ENCODE results near the gene GLP1R.

GLP1R gene

GRCh38 chr6:39054577-39055142, 6.1 kb downstream of the GLP1R start:
- Histone ChIP-seq H3K9me2 (replicated peaks; ENCODE audit: control insufficient read depth, low read length) (no peaks in the 10 kb centered on the region), H3K27me3 (ENCODE audit: control insufficient read depth, low read length) (0 out of 2 replicates have a peak, but pooled peaks cover 4% of the 10 kb centered on the region), H3K4me3 (ENCODE audit: low read length) (no peak overlapping the region), H3K9me3 (ENCODE audit: control insufficient read depth, insufficient read depth, low read length) (no peaks in the 10 kb centered on the region), H3K4me1 (ENCODE audit: control insufficient read depth, low read length) (no peaks in the 10 kb centered on the region), H3K79me2 (ENCODE audit: control insufficient read depth, low read length) (no peaks in the 10 kb centered on the region), H3K36me3 (ENCODE audit: control insufficient read depth, low read length) (no peaks in the 10 kb centered on the region), H3K27ac (ENCODE audit: low read depth, low read length) (no peak overlapping the region), H4K20me1 (ENCODE audit: control insufficient read depth, insufficient read depth, low read depth, low read length) (no peaks in the 10 kb centered on the region), H3K4me2 (ENCODE audit: low read length) (no peak overlapping the region), H3F3A (ENCODE audit: control insufficient read depth, insufficient read depth) (no peaks in the 10 kb centered on the region)
- TF ChIP-seq CTCF (IDR thresholded peaks at IDR 0.05; ENCODE audit: low read depth, low read length, poor library complexity, severe bottlenecking): no peak

- Histone ChIP-seq H3K79me2 (ENCODE audit: control insufficient read depth, low read length) (no peaks in the 10 kb centered on the region), H3K27me3 (ENCODE audit: control insufficient read depth, low read length) (0 out of 2 replicates have a peak, but pooled peaks cover 4% of the 10 kb centered on the region), H3K36me3 (ENCODE audit: control insufficient read depth, low read length) (no peaks in the 10 kb centered on the region), H3K27ac (ENCODE audit: low read depth, low read length) (no peak overlapping the region), H3K4me3 (ENCODE audit: low read length) (no peak overlapping the region), H4K20me1 (ENCODE audit: control insufficient read depth, insufficient read depth, low read depth, low read length) (no peaks in the 10 kb centered on the region), H3K4me2 (ENCODE audit: low read length) (no peak overlapping the region), H3K9me2 (replicated peaks; ENCODE audit: control insufficient read depth, low read length) (no peaks in the 10 kb centered on the region), H3F3A (ENCODE audit: control insufficient read depth, insufficient read depth) (no peaks in the 10 kb centered on the region), H3K9me3 (ENCODE audit: control insufficient read depth, insufficient read depth, low read length) (no peaks in the 10 kb centered on the region), H3K4me1 (ENCODE audit: control insufficient read depth, low read length) (no peaks in the 10 kb centered on the region)
- TF ChIP-seq CTCF (IDR thresholded peaks at IDR 0.05; ENCODE audit: low read depth, low read length, poor library complexity, severe bottlenecking) (no peak), EZH2phosphoT487 (IDR thresholded peaks at IDR 0.05; ENCODE audit: borderline replicate concordance, low read length) (no peak)
Measured at GRCh38 chr6:39055661-39056060, 7.1 kb downstream of the GLP1R start.

- Histone ChIP-seq H3K27me3 (ENCODE audit: control insufficient read depth, low read length) (0 out of 2 replicates have a peak, but pooled peaks cover 4% of the 10 kb centered on the region), H3K36me3 (ENCODE audit: control insufficient read depth, low read length) (no peaks in the 10 kb centered on the region), H3K9me2 (replicated peaks; ENCODE audit: control insufficient read depth, low read length) (no peaks in the 10 kb centered on the region), H3K4me1 (ENCODE audit: control insufficient read depth, low read length) (no peaks in the 10 kb centered on the region), H3K4me2 (ENCODE audit: low read length) (no peak overlapping the region), H3F3A (ENCODE audit: control insufficient read depth, insufficient read depth) (no peaks in the 10 kb centered on the region), H3K4me3 (ENCODE audit: low read length) (no peak overlapping the region), H4K20me1 (ENCODE audit: control insufficient read depth, insufficient read depth, low read depth, low read length) (no peaks in the 10 kb centered on the region), H3K79me2 (ENCODE audit: control insufficient read depth, low read length) (no peaks in the 10 kb centered on the region), H3K27ac (ENCODE audit: low read depth, low read length) (no peak overlapping the region), H3K9me3 (ENCODE audit: control insufficient read depth, insufficient read depth, low read length) (no peaks in the 10 kb centered on the region)
- no peak for TF ChIP-seq CTCF (IDR thresholded peaks at IDR 0.05; ENCODE audit: low read depth, low read length, poor library complexity, severe bottlenecking)
- no peak for TF ChIP-seq EZH2phosphoT487 (IDR thresholded peaks at IDR 0.05; ENCODE audit: borderline replicate concordance, low read length)
Measured at GRCh38 chr6:39056191-39056590, 7.6 kb downstream of the GLP1R start.
